SKM-1 treated with dmso at 0.1 percent for 144 hours (cell line): ENCODE measurements around the gene CDK5.
"Not testable (repeated sequence)": the region's sequence is repeated elsewhere in the genome, so short reads cannot be mapped to it uniquely, and the experiment has no call there.

Experiments used
- DNase-seq: peaks from one replicate; lab custom pipeline; 2025; ENCODE audit not compliant: unreplicated experiment; lab: John Stamatoyannopoulos, UW

The CDK5 gene

DNA sequence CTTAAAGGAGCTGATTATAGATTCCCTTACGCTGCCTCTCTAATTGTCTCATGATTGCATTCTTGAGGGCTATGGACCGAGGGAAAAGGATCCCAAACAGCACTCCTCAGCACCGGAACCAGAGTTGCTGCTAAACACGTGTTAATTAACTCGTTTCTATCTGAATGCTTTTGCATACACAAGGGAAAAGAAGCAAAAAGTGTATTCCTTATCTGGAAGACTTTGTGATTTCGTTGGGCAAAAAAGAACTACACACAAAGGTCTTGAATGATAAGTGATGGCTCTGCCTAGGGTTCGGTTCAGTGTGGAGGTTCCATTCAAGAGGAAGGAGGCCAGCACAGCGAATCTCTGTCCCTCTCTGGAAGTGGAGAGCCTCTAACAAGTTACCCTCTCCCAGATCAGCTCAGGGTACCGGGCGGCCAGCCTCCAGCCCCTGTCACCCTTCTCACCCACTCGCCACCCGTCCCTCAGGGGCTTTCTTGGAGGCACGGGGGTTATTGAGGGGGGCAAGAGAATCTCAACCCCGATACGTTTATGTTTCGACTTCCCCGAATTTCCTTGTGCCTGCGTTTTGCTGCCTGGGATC, 1.2 kb upstream of the CDK5 start:
- DNase-seq: no peak

DNA sequence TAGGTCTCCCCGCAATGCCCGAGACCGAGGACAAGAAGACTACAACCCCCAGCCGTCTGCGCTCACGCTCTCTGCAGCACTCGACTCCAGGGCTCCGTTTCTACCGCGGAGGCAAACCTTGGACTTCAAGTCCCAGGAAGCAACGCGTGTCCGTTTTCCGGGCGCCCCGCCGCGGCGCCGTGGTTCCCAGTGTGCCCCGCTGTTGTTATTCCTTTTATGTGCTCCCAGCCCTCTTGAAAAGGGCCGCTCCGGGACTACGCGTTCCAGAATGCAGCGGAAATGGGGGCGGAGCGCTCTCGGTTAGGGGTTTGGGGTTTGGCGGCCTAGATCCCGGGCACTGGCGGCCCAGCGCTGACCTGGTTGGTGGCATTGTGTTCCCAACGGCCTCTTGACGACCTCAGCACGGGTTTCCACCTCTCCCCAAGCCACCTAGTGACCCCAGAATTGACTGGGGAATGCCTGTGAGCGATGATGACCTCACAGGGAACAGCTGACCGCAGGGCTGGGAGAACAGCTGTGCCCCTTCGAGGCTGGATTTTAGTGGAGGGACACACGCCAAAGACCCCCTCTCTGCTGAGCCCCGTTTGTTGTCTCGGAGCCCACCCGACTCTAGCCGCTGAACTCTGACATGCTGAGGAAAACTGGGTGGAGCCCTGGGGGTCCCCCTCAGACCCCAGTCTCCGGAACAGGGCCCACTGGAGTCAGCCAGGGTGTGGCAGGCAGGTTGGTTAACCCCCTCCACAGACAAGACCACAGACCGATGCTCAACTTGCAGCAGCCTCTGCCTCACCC, 488 bp upstream of the CDK5 start:
- DNase-seq: peak; percentile 85

DNA sequence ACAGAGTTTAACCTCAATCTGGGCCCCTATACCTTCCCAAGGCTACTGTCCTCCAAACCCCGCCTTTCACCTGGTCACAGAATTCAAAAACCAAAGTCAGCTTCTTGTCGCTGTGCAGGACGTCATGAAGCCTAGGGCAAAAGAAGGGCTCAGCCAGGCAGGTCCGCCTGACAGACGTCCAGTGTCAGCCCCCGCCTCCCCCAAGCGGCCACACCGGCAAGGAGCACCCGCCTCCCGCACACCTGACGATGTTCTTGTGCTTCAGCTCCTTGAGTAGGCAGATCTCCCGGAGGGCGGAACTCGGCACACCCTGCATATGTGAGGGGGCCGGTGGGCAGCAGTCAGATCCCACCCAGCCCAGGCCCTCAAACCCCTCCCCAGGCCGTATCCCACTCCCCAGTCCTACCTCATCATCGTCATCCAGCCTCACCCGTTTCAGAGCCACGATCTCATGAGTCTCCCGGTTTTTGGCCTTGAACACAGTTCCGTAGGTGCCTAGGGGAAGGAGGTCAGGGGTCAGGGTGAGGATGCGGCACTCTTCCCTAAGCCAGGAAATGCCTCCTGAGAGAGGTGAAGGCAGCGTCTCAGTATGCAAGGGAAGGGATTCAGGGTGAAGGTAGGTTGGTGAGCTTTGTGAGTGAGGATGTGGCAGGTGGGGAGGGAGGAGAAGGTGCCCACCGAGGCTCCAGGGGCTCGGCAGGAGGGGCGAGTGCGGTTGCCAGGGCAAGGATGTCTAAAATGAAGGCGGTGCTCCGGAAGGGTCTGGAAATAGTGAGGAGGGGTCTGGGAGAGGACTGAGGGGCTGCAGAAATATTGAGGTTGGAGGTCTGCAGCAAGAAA, 811 bp downstream of the CDK5 start:
- DNase-seq: no peak

DNA sequence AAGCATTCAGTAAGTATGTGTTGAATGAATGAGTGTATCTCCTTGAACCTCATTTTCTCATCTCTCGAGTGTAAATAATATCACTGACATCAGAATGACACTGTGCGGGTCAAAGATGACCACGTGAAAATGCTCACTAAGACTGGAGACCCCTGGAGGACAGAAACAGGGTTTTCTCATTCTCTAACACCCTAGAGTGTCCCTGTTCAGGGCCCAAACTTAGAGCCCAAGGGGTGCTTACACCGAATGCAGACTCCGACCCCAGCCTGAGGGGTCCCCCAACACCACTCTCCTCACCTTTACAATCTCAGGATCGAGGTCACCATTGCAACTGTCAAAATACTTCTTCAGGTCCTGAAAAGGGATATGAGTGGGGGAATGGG, 1.4 kb downstream of the CDK5 start:
- no peak for DNase-seq

DNA sequence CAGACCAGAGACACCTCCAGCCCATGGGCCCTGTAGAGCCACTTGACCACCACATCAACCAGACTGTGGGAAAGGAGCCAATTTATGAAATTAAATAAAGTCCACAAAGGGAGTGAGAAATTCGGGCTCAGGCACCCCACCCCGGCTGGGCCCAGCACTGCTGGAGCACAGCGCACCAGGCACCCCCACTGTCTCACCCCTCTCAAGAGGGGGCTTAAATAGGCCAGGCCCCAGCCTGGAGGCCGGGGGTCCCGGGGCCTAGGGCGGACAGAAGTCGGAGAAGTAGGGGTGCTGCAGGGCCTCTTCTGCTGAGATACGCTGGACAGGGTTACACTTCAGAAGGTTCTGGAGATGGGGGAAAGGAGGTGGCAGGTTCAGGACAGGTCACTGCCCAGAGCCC, 3.9 kb downstream of the CDK5 start:
- DNase-seq: no peak

DNA sequence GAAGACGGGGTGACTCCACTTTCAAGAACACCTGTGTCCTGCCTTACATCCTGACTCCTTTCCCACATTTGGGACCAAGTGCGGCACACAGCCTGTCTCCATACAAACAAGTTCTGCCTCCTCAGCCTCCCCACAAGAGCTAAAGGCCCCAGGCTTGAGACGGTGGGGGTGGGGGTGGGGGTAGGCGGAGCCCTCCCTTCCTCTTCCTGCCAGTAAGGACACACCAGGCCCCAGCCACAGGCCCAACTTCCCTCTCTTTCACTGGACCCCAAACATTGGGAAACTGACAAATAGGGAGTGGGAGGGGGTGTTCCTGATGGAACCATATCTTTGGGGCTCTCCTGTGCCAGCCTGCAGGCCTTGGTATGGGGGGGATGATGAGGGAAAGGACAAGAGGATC, 4.6 kb downstream of the CDK5 start:
- peak; percentile 4 for DNase-seq

DNA sequence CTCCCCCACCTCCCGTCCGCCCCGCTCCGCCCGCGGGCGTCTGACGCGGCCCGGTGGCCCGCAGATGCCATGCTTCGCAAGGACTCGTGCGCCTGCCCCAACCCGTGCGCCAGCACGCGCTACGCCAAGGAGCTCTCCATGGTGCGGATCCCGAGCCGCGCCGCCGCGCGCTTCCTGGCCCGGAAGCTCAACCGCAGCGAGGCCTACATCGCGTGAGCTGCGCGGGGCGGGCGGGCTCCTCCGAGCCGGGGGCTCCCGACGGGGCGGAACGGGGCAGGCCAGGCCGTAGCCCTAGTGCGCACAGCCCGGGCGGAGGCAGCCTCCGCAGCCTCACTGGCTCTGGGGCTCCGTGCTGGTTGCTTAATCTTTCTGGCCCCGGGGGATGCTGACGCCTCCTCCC, 6.6 kb downstream of the CDK5 start:
- no peak for DNase-seq

DNA sequence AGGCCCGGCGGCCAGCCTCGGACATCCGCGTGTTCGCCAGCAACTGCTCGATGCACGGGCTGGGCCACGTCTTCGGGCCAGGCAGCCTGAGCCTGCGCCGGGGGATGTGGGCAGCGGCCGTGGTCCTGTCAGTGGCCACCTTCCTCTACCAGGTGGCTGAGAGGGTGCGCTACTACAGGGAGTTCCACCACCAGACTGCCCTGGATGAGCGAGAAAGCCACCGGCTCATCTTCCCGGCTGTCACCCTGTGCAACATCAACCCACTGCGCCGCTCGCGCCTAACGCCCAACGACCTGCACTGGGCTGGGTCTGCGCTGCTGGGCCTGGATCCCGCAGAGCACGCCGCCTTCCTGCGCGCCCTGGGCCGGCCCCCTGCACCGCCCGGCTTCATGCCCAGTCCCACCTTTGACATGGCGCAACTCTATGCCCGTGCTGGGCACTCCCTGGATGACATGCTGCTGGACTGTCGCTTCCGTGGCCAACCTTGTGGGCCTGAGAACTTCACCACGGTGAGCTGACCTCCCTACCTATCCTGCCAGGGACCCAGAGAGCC, 8.7 kb downstream of the CDK5 start:
- no peak for DNase-seq

DNA sequence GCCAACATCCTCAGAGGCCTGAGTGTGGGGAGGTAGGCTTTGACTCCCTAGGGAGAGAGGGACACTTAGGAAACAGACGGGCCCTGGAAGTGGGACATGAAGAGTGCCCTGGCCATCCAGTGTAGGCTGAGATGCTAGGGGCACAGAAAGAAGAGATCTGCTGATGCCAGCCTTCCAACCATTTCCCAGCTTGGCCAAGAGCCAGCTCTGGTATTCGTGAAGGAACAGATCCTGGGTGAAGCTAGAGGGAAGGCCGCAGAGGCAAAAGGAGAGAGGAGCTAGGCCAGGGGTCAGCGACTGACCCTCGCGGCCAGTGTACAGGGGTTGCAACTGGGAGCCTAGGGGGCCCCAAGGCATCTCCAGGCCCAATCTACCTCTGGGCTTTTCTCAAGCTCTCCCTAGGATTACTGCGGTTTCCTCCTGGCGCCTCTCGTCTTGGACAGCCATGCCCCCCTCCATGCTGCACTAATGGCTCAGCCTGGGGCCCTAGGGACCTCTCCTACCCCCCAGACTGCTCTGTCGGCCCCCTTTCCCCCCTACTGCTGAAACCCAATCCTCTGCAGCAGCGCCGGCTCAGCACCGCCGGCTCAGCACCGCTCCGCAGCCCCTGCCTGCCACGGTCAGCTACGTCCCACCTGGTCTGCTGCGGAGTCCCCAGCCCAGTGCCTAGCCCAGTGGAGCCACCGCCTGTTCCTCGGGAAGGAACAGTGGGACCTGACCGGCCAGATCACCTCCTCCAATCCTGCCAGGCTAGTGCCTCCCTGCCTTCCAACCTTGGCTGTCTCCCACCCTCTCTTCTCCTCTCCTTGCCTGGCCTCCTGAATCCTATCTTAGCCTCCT, 9.5 kb downstream of the CDK5 start, which contains the start of gene ASIC3:
ASIC3 (plus strand) TSS at position 556 of the 840 bp plus-strand sequence. CDS start 355 bp downstream, outside the sequence.
- no peak for DNase-seq

DNA sequence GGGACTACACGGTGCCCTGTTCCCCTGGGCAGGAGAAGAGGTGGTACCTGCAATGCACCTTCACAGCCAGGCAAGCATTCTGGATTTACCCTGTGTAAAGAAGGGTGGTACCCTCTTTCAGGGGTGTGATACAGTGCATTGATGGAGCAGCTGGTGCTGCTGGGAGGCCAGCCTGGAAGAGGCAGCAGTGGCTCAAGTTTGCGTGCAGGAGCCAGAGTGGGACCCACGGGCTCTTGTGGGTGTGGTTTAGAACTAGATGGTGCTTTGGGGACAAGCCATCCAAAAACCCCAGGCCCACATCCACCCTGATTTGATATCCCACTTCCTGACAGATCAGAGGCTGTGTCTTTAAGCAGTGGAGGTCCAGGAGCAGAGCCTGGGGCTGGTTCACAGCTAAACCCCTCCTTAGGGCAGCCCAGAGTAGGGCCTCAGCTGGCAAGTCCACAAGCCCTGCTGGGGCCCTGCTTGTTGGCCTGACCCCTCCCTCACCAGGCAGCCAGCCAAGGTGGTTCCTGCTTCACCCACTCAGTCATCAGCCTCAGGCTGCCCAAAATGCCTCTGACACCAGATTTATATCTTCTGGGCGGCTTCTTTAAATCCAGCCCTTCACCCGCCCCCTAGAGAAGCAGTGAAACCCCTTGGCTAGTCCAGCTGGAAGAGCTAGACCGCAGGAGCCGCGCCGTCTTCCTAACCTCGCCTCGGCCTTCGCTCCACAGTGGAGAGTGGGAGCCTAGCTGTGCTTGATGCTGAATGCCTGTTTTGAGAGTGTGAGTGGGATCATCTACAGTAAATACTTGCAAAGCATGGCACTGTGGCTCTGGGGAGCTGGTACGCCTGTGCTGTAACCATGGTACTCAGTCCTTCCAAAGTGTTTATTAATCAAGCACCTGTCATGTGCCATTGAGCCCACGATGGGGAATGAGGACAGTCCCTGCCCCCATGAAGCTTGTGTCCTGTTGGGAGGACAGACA, 10.8 kb downstream of the CDK5 start:
- DNase-seq: no peak

DNA sequence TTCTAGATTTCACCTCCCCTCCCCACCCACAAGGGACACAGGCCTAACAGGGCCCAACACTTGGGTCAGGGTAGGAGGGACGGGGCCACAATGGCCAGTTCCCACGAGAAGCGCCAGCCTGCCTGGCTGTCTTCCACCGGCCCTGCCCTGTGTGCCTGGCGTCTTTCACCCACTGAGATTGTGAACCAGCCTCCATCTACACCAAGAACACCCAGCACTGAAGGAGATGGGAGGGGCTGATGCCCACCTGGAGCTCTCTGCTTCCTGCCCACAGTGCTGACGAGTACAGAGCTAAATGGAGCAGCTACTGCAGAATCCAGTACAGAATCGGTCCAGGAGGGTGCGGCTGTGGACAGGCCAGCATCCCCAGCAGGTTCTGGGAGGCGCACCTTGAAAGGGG, 11.7 kb downstream of the CDK5 start:
- DNase-seq: no peak

DNA sequence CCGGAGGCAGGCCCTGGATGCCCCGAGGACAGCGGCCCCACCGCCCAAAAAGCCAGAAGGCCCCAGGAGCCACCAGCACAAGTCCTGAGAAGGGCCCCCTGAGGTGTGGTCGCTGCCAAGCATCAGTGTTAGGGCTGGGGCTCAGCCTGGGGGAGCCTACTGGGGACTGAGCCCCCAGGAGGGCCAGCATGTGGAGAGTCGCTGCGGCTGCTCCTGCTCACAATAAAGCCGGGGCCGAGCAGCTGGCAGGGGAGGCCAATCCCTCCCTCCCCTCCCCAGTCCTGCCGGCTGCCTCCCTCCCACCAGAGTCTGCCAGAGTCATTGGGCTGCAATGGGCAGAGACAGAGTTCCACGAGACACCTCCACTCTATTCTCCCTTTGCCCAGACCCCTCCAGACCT, 12.4 kb downstream of the CDK5 start:
- no peak for DNase-seq

DNA sequence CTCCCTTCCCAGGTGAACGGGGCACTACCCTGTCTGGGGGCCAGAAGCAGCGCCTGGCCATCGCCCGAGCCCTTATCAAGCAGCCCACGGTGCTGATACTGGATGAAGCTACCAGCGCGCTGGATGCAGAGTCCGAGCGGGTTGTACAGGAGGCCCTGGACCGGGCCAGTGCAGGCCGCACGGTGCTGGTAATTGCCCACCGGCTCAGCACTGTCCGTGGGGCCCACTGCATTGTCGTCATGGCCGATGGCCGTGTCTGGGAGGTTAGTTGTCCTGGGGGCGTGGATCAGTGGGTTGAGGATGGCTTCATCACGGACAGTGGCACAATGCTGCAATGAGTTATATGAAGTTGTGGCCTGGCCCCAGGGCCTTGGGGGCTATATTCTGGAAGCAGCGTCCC, 13.7 kb downstream of the CDK5 start:
- no peak for DNase-seq

DNA sequence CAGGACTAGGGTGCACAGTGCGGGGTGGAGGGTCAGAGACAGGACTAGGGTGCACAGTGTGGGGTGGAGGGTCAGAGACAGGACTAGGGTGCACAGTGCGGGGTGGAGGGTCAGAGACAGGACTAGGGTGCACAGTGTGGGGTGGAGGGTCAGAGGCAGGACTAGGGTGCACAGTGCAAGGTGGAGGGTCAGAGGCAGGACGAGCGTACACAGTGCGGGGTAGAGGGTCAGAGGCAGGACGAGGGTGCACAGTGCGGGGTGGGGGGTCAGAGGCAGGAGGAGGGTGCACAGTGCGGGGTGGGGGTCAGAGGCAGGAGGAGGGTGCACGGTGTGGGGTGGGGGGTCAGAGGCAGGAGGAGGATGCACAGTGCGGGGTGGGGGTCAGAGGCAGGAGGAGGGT, 14.2 kb downstream of the CDK5 start:
- DNase-seq: not testable (repeated sequence)

DNA sequence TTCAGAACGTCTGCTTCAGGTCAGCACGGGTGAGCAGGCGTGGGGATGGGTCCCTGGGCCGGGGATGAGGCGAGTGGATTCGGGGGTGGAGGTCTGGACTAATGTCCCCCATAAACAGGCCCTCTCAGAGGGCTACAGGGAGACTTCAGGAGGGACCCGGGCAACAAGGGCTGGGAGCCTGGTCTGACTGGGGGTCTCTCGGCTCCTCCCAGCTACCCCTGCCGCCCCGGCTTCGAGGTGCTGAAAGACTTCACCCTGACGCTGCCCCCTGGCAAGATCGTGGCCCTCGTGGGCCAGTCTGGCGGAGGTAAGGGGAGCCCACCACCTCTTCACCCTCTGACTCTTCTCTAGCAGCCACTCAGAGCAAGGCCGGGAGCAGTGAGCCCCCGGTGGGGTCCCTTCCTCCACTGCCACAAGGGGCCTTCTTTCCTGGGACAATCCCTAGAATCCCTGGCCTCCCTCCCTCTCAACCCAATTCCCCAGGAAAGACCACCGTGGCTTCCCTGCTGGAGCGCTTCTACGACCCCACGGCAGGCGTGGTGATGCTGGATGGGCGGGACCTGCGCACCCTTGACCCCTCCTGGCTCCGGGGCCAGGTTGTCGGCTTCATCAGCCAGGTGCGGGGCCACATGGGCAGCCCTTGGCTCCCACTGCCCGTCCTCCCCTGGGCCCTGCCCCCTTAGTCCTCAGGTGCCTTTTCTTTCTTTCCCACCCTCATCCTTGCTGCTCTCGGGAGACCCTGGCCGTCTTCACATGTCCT, 16.9 kb downstream of the CDK5 start:
- no peak for DNase-seq

DNA sequence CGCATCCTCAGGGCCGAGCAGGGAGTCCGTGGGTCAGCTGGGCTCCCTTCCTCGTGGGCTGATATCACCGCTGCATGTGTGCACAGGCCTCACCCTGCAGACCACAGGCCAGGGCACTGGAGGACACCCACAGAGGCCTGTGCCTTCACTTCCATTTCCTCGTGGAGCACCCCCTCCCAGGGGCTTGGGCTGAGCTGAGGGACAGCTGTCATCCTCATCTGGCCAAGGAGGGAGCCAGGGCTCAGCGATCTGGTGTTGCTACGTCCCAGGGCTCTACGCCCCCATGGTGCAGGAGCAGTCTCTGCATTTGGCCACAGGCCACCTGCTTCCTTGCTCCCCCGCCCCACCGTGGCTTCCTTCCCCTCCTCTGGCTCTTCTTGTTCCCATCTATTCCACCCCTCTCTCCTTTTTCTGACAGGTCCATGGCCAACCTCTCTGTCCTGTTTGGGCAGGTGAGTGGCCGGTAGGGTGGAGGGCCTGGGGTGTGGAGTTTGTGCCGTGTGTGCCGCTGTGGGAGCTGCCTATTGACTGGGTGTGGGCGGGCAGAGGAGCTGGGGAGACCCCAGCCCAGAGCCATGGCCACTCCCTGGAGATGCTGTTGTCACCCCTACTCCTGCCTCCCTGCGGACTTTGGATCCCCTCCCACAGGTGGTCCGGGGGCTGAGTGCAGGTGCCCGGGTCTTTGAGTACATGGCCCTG, 17.7 kb downstream of the CDK5 start:
- DNase-seq: no peak

DNA sequence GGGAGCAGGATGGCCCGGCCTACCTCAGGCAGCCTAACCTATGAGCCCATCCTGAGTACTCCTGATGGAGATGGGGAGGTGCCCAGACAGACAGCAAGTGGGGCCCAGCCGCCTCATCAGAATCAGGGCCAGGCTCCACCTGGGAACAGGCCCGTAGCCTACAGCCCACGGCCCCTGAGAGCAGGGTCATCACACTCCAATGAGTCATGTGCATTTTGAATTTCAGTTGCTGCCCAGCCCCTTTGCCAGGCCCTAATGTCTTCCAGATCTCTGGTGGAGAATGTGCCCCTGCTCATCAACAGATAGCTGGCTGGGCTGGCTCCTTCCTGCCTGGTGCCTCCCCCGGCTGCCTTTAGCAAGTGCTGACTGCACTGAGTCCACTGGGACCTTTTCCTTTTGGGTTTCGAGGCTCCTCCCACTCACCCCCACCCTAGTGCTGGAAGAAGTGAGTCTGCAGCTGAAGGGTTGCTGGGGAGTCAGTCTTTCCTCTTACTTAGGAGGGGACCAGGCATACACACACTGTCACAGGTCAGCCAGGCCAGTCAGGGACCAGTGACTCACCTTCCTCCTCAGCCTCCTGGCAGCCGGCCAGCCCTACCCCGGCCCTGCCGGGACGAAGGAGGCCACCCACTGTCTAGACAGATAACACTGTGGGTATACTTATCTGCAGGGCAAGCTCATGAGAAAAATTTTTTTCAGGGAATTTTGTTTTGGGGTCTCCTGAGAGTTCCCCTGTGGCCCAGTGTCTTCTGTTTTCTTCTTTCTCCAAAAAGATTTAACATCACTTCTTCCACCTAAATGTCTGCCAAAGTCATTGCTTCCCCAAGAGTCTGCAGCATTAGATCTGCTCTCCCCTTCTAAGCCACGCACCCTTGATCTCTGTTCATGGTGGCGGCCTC, 18.5 kb downstream of the CDK5 start:
- DNase-seq: peak; percentile 52
